GM21723 (cell line): ENCODE data around the gene INSRR.

Source experiments
- ATAC-seq: cut with Tn5 transposase; IDR thresholded peaks from one replicate; pipeline ENCODE4 v1.9.1; 2021; ENCODE audit warnings: mild to moderate bottlenecking, moderate library complexity; ENCODE audit not compliant: unreplicated experiment

Gene INSRR

GRCh38 chr1:156894711-156895454 is 36.0 kb upstream of the INSRR start:
- ATAC-seq, result no peak

- ATAC-seq, result no peak
Observed at GRCh38 chr1:156894001-156894400, 35.1 kb upstream of the INSRR start.

GRCh38 chr1:156893048-156893953 is 34.4 kb upstream of the INSRR start, which contains the start of gene PEAR1:
PEAR1 (plus strand) TSS chr1:156893718; CDS start chr1:156903927, 10,209 bp downstream.
- ATAC-seq, result no peak

- ATAC-seq, result peak; percentile 70
Observed at GRCh38 chr1:156892190-156893047, 33.5 kb upstream of the INSRR start.

- ATAC-seq, result no peak
Observed at GRCh38 chr1:156889802-156890580, 31.1 kb upstream of the INSRR start.

GRCh38 chr1:156887734-156888133 is 28.8 kb upstream of the INSRR start:
- ATAC-seq, result no peak

- no peak for ATAC-seq
Observed at GRCh38 chr1:156887317-156887716, 28.4 kb upstream of the INSRR start.

GRCh38 chr1:156886583-156887281 is 27.8 kb upstream of the INSRR start:
- no peak for ATAC-seq

- no peak for ATAC-seq
Observed at GRCh38 chr1:156885880-156886355, 27.0 kb upstream of the INSRR start.

- ATAC-seq, result no peak
Observed at GRCh38 chr1:156885314-156885713, 26.4 kb upstream of the INSRR start.

- ATAC-seq, result no peak
Observed at GRCh38 chr1:156884560-156885184, 25.8 kb upstream of the INSRR start.

- no peak for ATAC-seq
Observed at GRCh38 chr1:156883919-156884318, 25.0 kb upstream of the INSRR start.

- no peak for ATAC-seq
Observed at GRCh38 chr1:156882543-156882942, 23.6 kb upstream of the INSRR start.

- no peak for ATAC-seq
Observed at GRCh38 chr1:156881663-156882062, 22.7 kb upstream of the INSRR start.

GRCh38 chr1:156881101-156881500 is 22.2 kb upstream of the INSRR start:
- no peak for ATAC-seq

GRCh38 chr1:156880473-156880872 is 21.6 kb upstream of the INSRR start:
- ATAC-seq, result no peak

- no peak for ATAC-seq
Observed at GRCh38 chr1:156879876-156880275, 21.0 kb upstream of the INSRR start.

GRCh38 chr1:156877433-156878170 is 18.7 kb upstream of the INSRR start:
- no peak for ATAC-seq
